ENCODE results near the gene EEF1G. TPM values are rescaled to one million over a fixed set of nuclear protein-coding genes. Genes with fewer than 3 reads are reported as not detected.

The EEF1G gene
- total and polyA plus RNA-seq, 9 of the 15 experiments (the other 6 are each of a cell fraction or from before 2014, with no cell fraction given): 985 to 2,349 (median 2,035) TPM

DNA sequence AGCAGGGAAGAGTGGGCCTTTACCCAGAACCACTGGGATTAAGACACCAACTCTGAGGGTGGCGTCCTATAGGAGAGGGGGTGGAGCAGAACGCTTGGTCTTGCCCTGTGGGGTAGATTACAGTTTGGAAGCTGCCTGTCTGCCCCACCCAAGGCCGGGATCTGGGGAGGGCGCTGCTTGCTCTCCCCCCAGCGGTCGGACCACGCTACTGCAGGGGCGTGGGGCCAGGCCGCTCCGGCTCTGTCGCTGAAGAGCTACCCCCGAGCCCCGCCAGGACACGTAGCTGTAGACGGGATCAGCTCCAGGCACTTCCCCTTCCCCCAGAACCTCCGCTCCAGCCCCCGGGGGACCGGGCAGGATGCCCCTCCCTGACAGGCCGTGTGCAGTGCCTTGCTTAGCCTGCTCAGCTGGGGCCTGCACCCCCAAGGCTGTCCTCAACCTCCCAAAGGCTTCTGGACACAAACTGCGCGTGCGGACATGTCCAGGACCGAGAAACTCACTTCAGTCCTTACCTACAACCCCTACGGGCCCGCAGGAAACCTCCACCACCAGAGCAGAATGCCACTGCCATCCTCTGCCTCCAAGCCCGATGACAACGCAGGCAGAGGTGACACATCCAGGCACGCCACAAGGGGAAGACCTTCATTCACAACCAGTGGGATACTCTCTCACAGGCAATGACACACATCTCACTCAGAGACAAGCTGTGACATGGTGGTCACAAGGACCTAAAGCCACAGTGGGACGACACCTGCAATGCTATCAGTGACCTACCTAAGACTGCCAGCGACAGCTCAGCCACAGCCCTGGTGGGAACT lies 30.7 kb downstream of the EEF1G start (continued):
- TF ChIP-seq, protein P1, sequence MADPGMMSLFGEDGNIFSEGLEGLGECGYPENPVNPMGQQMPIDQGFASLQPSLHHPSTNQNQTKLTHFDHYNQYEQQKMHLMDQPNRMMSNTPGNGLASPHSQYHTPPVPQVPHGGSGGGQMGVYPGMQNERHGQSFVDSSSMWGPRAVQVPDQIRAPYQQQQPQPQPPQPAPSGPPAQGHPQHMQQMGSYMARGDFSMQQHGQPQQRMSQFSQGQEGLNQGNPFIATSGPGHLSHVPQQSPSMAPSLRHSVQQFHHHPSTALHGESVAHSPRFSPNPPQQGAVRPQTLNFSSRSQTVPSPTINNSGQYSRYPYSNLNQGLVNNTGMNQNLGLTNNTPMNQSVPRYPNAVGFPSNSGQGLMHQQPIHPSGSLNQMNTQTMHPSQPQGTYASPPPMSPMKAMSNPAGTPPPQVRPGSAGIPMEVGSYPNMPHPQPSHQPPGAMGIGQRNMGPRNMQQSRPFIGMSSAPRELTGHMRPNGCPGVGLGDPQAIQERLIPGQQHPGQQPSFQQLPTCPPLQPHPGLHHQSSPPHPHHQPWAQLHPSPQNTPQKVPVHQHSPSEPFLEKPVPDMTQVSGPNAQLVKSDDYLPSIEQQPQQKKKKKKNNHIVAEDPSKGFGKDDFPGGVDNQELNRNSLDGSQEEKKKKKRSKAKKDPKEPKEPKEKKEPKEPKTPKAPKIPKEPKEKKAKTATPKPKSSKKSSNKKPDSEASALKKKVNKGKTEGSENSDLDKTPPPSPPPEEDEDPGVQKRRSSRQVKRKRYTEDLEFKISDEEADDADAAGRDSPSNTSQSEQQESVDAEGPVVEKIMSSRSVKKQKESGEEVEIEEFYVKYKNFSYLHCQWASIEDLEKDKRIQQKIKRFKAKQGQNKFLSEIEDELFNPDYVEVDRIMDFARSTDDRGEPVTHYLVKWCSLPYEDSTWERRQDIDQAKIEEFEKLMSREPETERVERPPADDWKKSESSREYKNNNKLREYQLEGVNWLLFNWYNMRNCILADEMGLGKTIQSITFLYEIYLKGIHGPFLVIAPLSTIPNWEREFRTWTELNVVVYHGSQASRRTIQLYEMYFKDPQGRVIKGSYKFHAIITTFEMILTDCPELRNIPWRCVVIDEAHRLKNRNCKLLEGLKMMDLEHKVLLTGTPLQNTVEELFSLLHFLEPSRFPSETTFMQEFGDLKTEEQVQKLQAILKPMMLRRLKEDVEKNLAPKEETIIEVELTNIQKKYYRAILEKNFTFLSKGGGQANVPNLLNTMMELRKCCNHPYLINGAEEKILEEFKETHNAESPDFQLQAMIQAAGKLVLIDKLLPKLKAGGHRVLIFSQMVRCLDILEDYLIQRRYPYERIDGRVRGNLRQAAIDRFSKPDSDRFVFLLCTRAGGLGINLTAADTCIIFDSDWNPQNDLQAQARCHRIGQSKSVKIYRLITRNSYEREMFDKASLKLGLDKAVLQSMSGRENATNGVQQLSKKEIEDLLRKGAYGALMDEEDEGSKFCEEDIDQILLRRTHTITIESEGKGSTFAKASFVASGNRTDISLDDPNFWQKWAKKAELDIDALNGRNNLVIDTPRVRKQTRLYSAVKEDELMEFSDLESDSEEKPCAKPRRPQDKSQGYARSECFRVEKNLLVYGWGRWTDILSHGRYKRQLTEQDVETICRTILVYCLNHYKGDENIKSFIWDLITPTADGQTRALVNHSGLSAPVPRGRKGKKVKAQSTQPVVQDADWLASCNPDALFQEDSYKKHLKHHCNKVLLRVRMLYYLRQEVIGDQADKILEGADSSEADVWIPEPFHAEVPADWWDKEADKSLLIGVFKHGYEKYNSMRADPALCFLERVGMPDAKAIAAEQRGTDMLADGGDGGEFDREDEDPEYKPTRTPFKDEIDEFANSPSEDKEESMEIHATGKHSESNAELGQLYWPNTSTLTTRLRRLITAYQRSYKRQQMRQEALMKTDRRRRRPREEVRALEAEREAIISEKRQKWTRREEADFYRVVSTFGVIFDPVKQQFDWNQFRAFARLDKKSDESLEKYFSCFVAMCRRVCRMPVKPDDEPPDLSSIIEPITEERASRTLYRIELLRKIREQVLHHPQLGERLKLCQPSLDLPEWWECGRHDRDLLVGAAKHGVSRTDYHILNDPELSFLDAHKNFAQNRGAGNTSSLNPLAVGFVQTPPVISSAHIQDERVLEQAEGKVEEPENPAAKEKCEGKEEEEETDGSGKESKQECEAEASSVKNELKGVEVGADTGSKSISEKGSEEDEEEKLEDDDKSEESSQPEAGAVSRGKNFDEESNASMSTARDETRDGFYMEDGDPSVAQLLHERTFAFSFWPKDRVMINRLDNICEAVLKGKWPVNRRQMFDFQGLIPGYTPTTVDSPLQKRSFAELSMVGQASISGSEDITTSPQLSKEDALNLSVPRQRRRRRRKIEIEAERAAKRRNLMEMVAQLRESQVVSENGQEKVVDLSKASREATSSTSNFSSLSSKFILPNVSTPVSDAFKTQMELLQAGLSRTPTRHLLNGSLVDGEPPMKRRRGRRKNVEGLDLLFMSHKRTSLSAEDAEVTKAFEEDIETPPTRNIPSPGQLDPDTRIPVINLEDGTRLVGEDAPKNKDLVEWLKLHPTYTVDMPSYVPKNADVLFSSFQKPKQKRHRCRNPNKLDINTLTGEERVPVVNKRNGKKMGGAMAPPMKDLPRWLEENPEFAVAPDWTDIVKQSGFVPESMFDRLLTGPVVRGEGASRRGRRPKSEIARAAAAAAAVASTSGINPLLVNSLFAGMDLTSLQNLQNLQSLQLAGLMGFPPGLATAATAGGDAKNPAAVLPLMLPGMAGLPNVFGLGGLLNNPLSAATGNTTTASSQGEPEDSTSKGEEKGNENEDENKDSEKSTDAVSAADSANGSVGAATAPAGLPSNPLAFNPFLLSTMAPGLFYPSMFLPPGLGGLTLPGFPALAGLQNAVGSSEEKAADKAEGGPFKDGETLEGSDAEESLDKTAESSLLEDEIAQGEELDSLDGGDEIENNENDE (IDR thresholded peaks at IDR 0.05; ENCODE audit: low read depth, low read length): no peak
- TF ChIP-seq ZBTB17 (CRISPR knock-in tag; IDR thresholded peaks at IDR 0.05) (0 out of 2 replicates have a peak, but pooled peaks have one; percentile 48), TEAD1 (CRISPR knock-in tag; IDR thresholded peaks at IDR 0.05) (0 out of 4 replicates have a peak, but pooled peaks have one; percentile 20 to 51), ZNF165 (CRISPR knock-in tag; IDR thresholded peaks at IDR 0.05; ENCODE audit: borderline replicate concordance) (0 out of 2 replicates have a peak, but pooled peaks have one; percentile 8), CTBP1 (IDR thresholded peaks at IDR 0.05; ENCODE audit: borderline replicate concordance) (peak; percentile 85), RB1 (IDR thresholded peaks at IDR 0.05; ENCODE audit: low read depth) (peak; percentile 92), ESRRA (IDR thresholded peaks at IDR 0.05; ENCODE audit: borderline replicate concordance, low read depth) (no peak)
- TF ChIP-seq, protein P2, sequence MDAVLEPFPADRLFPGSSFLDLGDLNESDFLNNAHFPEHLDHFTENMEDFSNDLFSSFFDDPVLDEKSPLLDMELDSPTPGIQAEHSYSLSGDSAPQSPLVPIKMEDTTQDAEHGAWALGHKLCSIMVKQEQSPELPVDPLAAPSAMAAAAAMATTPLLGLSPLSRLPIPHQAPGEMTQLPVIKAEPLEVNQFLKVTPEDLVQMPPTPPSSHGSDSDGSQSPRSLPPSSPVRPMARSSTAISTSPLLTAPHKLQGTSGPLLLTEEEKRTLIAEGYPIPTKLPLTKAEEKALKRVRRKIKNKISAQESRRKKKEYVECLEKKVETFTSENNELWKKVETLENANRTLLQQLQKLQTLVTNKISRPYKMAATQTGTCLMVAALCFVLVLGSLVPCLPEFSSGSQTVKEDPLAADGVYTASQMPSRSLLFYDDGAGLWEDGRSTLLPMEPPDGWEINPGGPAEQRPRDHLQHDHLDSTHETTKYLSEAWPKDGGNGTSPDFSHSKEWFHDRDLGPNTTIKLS (IDR thresholded peaks at IDR 0.05; ENCODE audit: borderline replicate concordance, low read depth): peak; percentile 48
- TF ChIP-seq, protein P3, sequence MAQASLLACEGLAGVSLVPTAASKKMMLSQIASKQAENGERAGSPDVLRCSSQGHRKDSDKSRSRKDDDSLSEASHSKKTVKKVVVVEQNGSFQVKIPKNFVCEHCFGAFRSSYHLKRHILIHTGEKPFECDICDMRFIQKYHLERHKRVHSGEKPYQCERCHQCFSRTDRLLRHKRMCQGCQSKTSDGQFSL (CRISPR knock-in tag; IDR thresholded peaks at IDR 0.05): peak; percentile 93
- TF ChIP-seq, protein P3 (tag; IDR thresholded peaks at IDR 0.05): peak in 1 of 2 experiments; percentile 38; a peak in 1 of 4 replicates
- TF ChIP-seq, protein P4, sequence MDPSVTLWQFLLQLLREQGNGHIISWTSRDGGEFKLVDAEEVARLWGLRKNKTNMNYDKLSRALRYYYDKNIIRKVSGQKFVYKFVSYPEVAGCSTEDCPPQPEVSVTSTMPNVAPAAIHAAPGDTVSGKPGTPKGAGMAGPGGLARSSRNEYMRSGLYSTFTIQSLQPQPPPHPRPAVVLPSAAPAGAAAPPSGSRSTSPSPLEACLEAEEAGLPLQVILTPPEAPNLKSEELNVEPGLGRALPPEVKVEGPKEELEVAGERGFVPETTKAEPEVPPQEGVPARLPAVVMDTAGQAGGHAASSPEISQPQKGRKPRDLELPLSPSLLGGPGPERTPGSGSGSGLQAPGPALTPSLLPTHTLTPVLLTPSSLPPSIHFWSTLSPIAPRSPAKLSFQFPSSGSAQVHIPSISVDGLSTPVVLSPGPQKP (CRISPR knock-in tag; IDR thresholded peaks at IDR 0.05): no peak

Data from K562 (cell line).